AG10803 (cell line): Measurements from ENCODE around the gene CLIP4.

Experiments
- DNase-seq: peaks from one replicate; pipeline ENCODE4 v3.0.0; 2010; ENCODE audit warnings: low read depth
- H3K4me3 ChIP-seq: 2 replicates; pipeline ENCODE4 v1.5.1; 2011; ENCODE audit warnings: mild to moderate bottlenecking, low read length, control low read depth
- TF ChIP-seq, protein P1 (sequence below): conservative IDR thresholded peaks from 2 replicates; pipeline ENCODE4 v1.5.1; 2011; ENCODE audit warnings: mild to moderate bottlenecking, low read length, control low read depth, inconsistent platforms

CLIP4 gene

GRCh38 chr2:29139152-29139551 lies 23.9 kb downstream of the CLIP4 start:
- TF ChIP-seq, protein P1, sequence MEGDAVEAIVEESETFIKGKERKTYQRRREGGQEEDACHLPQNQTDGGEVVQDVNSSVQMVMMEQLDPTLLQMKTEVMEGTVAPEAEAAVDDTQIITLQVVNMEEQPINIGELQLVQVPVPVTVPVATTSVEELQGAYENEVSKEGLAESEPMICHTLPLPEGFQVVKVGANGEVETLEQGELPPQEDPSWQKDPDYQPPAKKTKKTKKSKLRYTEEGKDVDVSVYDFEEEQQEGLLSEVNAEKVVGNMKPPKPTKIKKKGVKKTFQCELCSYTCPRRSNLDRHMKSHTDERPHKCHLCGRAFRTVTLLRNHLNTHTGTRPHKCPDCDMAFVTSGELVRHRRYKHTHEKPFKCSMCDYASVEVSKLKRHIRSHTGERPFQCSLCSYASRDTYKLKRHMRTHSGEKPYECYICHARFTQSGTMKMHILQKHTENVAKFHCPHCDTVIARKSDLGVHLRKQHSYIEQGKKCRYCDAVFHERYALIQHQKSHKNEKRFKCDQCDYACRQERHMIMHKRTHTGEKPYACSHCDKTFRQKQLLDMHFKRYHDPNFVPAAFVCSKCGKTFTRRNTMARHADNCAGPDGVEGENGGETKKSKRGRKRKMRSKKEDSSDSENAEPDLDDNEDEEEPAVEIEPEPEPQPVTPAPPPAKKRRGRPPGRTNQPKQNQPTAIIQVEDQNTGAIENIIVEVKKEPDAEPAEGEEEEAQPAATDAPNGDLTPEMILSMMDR: no peak
- no peak for DNase-seq
- H3K4me3 ChIP-seq: no peak overlapping the region

- H3K4me3 ChIP-seq: no peak overlapping the region
- no peak for DNase-seq
- TF ChIP-seq, protein P1: no peak
Measured at GRCh38 chr2:29139731-29140130, 24.5 kb downstream of the CLIP4 start.

GRCh38 chr2:29143657-29144056 lies 28.4 kb downstream of the CLIP4 start:
- DNase-seq: no peak
- no peak overlapping the region for H3K4me3 ChIP-seq
- TF ChIP-seq, protein P1: no peak

- DNase-seq: no peak
- H3K4me3 ChIP-seq: no peak overlapping the region
- TF ChIP-seq, protein P1: no peak
Measured at GRCh38 chr2:29146197-29146596, 31.0 kb downstream of the CLIP4 start.

GRCh38 chr2:29147963-29148362 lies 32.7 kb downstream of the CLIP4 start:
- no peak for DNase-seq
- TF ChIP-seq, protein P1: no peak
- no peak overlapping the region for H3K4me3 ChIP-seq

- TF ChIP-seq, protein P1: no peak
- no peak overlapping the region for H3K4me3 ChIP-seq
- DNase-seq: no peak
Measured at GRCh38 chr2:29154610-29155009, 39.4 kb downstream of the CLIP4 start.

DNA sequence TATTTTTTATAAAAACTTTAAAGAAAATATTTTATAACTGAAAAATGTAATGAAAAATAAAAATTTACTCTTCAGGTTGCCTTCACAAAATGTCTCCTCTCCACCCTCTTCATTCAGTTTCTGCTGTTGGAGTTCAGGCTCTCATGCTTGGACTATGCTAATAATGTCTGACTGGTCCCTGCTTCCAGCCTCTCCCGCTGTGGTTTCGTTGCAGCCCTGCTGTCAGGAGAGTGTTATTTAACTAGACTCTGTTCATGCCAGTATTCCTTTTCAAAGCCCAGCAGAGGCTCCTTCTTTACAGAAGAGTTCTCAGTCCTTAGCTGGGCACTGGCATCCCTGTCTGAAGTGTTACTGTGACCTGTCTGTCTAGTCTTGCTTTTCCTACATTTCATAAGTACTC lies 40.4 kb downstream of the CLIP4 start:
- TF ChIP-seq, protein P1: no peak
- no peak for DNase-seq
- H3K4me3 ChIP-seq: no peak overlapping the region
